Neural cell (in vitro differentiated cells): ENCODE measurements around the gene ODAD4. TPM values are rescaled to one million over a fixed set of nuclear protein-coding genes. Genes with fewer than 3 reads are reported as not detected.
"Not testable (repeated sequence)": the region's sequence is repeated elsewhere in the genome, so short reads cannot be mapped to it uniquely, and the experiment has no call there.

ENCODE experiments used
- H2AFZ ChIP-seq: fragments of 200-600, 300-800 bp; sonication (generic), shearing (Covaris generic); 2 replicates; pipeline ENCODE4 v1.6.0; 2014; ENCODE audit warnings: low read depth, mild to moderate bottlenecking, antibody characterized with exemption, low read length, moderate library complexity
- H3F3A ChIP-seq: fragments of 200-600 bp; shearing (Covaris generic); 2 replicates; pipeline ENCODE4 v1.6.1; 2016; ENCODE audit warnings: mild to moderate bottlenecking, moderate library complexity, mixed read lengths, antibody characterized with exemption, low read length; ENCODE audit not compliant: insufficient read depth, poor library complexity, severe bottlenecking
- H3K27ac ChIP-seq: fragments of 200-600, 300-800 bp; sonication (generic), shearing (Covaris generic); 2 replicates; pipeline ENCODE4 v1.5.1; 2014; ENCODE audit warnings: mild to moderate bottlenecking, low read length, moderate library complexity
- H3K27me3 ChIP-seq: fragments of 300-800, 200-600 bp; sonication (generic), shearing (Covaris generic); 2 replicates; pipeline ENCODE4 v1.6.0; 2014; ENCODE audit warnings: mild to moderate bottlenecking, low read depth, low read length, moderate library complexity; ENCODE audit not compliant: insufficient read depth
- H3K36me3 ChIP-seq: fragments of 300-800, 200-600 bp; sonication (generic), shearing (Covaris generic); 2 replicates; pipeline ENCODE4 v1.5.1; 2014; ENCODE audit warnings: mild to moderate bottlenecking, antibody characterized with exemption, low read length, moderate library complexity; ENCODE audit not compliant: insufficient read depth
- H3K4me2 ChIP-seq: fragments of 300-800, 200-600 bp; sonication (generic), shearing (Covaris generic); 2 replicates; pipeline ENCODE4 v1.6.0; 2014; ENCODE audit warnings: mild to moderate bottlenecking, low read length
- H3K4me3 ChIP-seq: fragments of 300-800, 200-600 bp; sonication (generic), shearing (Covaris generic); 2 replicates; pipeline ENCODE4 v1.5.1; 2014; ENCODE audit warnings: mild to moderate bottlenecking, low read length, moderate library complexity
- H3K79me2 ChIP-seq: fragments of 200-600 bp; shearing (Covaris generic); replicated peaks from 2 replicates; pipeline ENCODE4 v1.6.0; 2014; ENCODE audit warnings: mild to moderate bottlenecking, low read length, moderate library complexity; ENCODE audit not compliant: insufficient read depth
- H3K9ac ChIP-seq: fragments of 300-800, 200-600 bp; sonication (generic), shearing (Covaris generic); 2 replicates; pipeline ENCODE4 v1.6.1; 2016; ENCODE audit warnings: mild to moderate bottlenecking, low read length, mixed read lengths
- H3K9me2 ChIP-seq: fragments of 200-600 bp; shearing (Covaris generic); 2 replicates; pipeline ENCODE4 v1.6.1; 2016; ENCODE audit warnings: mild to moderate bottlenecking, low read length, mixed read lengths; ENCODE audit not compliant: insufficient read depth
- H3K9me3 ChIP-seq: fragments of 200-600, 300-800 bp; sonication (generic), shearing (Covaris generic); 2 replicates; pipeline ENCODE4 v1.6.1; 2016; ENCODE audit warnings: mild to moderate bottlenecking, mixed run types, low read length, moderate library complexity, mixed read lengths
- H4K20me1 ChIP-seq: fragments of 200-600 bp; shearing (Covaris generic); 2 replicates; pipeline ENCODE4 v1.6.1; 2016; ENCODE audit warnings: mild to moderate bottlenecking, mixed run types; ENCODE audit not compliant: insufficient read depth
- EZH2 ChIP-seq: fragments of 200-600, 300-800 bp; shearing (Covaris generic), sonication (generic); IDR thresholded peaks from 2 replicates; pipeline ENCODE4 v1.6.1; 2014; ENCODE audit warnings: antibody characterized with exemption, low read length, borderline replicate concordance, mild to moderate bottlenecking; ENCODE audit not compliant: insufficient read depth, poor library complexity, severe bottlenecking
- MXI1 ChIP-seq: fragments of 450-650 bp; conservative IDR thresholded peaks from 2 replicates; pipeline ENCODE4 v1.6.1; 2014; ENCODE audit warnings: antibody characterized with exemption, mild to moderate bottlenecking; ENCODE audit not compliant: poor library complexity, severe bottlenecking
- POLR2AphosphoS5 ChIP-seq: IDR thresholded peaks from 2 replicates; pipeline ENCODE4 v1.6.1; 2012
- RAD21 ChIP-seq: fragments of 450-650 bp; conservative IDR thresholded peaks from 2 replicates; pipeline ENCODE4 v1.6.1; 2014; ENCODE audit warnings: antibody characterized with exemption, mild to moderate bottlenecking, moderate library complexity
- SMC3 ChIP-seq: fragments of 450-650 bp; conservative IDR thresholded peaks from 2 replicates; pipeline ENCODE4 v1.6.1; 2014; ENCODE audit warnings: antibody characterized with exemption, mild to moderate bottlenecking, moderate library complexity; ENCODE audit not compliant: poor library complexity
- TAF1 ChIP-seq: IDR thresholded peaks from 2 replicates; pipeline ENCODE4 v1.6.1; 2012; ENCODE audit warnings: low read depth
- polyA plus RNA-seq: library from polyadenylated mRNA; depleted of rRNA; stranded (reverse); fragments of >200 nt; gene quantifications from 2 replicates; pipeline ENCODE4 v1.2.3, GENCODE V29; 2014
- TF ChIP-seq, protein P1 (sequence below): fragments of 450-650 bp; IDR thresholded peaks from 2 replicates; pipeline ENCODE4 v1.5.1; 2014; ENCODE audit warnings: antibody characterized with exemption, mild to moderate bottlenecking, moderate library complexity; ENCODE audit not compliant: poor library complexity, severe bottlenecking
- TF ChIP-seq, protein P2 (sequence below): IDR thresholded peaks from 2 replicates; pipeline ENCODE4 v1.6.1; 2012; ENCODE audit warnings: borderline replicate concordance

The ODAD4 gene
- polyA plus RNA-seq, 1 donor from 2014 or later: 5.7 TPM

DNA sequence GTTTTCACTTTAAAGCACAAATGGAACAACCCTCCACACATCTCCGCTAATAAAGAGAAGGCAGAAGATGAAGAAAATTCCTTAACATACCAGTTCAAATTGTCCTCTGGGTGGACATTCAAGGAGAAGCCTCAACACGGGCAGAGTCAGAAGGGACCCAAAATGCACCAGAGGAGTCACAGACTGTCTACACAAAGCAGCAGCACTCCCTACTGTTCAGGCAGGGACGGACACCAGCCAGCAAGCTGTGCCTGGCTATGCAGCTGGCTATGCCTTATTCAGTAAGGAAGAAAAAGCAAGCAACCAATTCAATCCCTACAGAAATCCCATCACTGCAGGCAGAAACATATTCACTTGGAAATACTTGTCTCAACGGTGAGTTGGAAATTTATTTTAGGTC, 78.8 kb downstream of the ODAD4 start:
- no peaks in the 10 kb centered on the region for H3K9me2 ChIP-seq
- no peaks in the 10 kb centered on the region for H3F3A ChIP-seq
- no peak overlapping the region for H2AFZ ChIP-seq
- no peak overlapping the region for H3K4me2 ChIP-seq
- no peaks in the 10 kb centered on the region for H3K36me3 ChIP-seq
- no peak overlapping the region for H3K4me3 ChIP-seq
- H3K27ac ChIP-seq: no peak overlapping the region
- TF ChIP-seq, protein P1, sequence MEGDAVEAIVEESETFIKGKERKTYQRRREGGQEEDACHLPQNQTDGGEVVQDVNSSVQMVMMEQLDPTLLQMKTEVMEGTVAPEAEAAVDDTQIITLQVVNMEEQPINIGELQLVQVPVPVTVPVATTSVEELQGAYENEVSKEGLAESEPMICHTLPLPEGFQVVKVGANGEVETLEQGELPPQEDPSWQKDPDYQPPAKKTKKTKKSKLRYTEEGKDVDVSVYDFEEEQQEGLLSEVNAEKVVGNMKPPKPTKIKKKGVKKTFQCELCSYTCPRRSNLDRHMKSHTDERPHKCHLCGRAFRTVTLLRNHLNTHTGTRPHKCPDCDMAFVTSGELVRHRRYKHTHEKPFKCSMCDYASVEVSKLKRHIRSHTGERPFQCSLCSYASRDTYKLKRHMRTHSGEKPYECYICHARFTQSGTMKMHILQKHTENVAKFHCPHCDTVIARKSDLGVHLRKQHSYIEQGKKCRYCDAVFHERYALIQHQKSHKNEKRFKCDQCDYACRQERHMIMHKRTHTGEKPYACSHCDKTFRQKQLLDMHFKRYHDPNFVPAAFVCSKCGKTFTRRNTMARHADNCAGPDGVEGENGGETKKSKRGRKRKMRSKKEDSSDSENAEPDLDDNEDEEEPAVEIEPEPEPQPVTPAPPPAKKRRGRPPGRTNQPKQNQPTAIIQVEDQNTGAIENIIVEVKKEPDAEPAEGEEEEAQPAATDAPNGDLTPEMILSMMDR: no peak
- TF ChIP-seq MXI1: no peak
- TF ChIP-seq, protein P2, sequence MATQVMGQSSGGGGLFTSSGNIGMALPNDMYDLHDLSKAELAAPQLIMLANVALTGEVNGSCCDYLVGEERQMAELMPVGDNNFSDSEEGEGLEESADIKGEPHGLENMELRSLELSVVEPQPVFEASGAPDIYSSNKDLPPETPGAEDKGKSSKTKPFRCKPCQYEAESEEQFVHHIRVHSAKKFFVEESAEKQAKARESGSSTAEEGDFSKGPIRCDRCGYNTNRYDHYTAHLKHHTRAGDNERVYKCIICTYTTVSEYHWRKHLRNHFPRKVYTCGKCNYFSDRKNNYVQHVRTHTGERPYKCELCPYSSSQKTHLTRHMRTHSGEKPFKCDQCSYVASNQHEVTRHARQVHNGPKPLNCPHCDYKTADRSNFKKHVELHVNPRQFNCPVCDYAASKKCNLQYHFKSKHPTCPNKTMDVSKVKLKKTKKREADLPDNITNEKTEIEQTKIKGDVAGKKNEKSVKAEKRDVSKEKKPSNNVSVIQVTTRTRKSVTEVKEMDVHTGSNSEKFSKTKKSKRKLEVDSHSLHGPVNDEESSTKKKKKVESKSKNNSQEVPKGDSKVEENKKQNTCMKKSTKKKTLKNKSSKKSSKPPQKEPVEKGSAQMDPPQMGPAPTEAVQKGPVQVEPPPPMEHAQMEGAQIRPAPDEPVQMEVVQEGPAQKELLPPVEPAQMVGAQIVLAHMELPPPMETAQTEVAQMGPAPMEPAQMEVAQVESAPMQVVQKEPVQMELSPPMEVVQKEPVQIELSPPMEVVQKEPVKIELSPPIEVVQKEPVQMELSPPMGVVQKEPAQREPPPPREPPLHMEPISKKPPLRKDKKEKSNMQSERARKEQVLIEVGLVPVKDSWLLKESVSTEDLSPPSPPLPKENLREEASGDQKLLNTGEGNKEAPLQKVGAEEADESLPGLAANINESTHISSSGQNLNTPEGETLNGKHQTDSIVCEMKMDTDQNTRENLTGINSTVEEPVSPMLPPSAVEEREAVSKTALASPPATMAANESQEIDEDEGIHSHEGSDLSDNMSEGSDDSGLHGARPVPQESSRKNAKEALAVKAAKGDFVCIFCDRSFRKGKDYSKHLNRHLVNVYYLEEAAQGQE: no peak
- no peak for TF ChIP-seq SMC3
- no peak for TF ChIP-seq EZH2
- TF ChIP-seq RAD21: no peak
- H3K9ac ChIP-seq: no peak overlapping the region
- H3K9me3 ChIP-seq: no peaks in the 10 kb centered on the region
- no peaks in the 10 kb centered on the region for H4K20me1 ChIP-seq
- peaks cover 54% of the 10 kb centered on the region for H3K79me2 ChIP-seq
- H3K27me3 ChIP-seq: no peaks in the 10 kb centered on the region

DNA sequence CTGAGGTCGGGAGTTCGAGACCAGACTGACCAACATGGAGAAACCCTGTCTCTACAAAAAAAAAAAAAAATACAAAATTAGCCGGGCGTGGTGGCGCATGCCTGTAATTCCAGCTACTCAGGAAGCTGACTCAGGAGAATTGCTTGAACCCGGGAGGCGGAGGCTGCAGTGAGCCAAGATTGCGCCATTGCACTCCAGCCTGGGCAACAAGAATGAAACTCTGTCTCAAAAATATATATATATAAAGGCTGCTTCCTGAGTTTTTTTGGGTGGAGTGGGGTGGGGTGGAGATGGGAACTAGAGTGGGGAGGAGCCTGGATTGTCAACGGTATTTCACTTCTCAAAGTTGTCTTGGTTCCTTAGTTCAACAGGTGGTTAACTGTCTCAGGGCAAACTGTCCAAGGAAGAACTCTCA, 79.9 kb downstream of the ODAD4 start:
- not testable (repeated sequence) for H4K20me1 ChIP-seq, H3K4me2 ChIP-seq, H3K36me3 ChIP-seq, H3K9ac ChIP-seq, H3K4me3 ChIP-seq, H3F3A ChIP-seq, H3K27me3 ChIP-seq, H3K9me3 ChIP-seq, H3K9me2 ChIP-seq, H2AFZ ChIP-seq, H3K27ac ChIP-seq
- H3K79me2 ChIP-seq: peaks cover 65% of the 10 kb centered on the region

DNA sequence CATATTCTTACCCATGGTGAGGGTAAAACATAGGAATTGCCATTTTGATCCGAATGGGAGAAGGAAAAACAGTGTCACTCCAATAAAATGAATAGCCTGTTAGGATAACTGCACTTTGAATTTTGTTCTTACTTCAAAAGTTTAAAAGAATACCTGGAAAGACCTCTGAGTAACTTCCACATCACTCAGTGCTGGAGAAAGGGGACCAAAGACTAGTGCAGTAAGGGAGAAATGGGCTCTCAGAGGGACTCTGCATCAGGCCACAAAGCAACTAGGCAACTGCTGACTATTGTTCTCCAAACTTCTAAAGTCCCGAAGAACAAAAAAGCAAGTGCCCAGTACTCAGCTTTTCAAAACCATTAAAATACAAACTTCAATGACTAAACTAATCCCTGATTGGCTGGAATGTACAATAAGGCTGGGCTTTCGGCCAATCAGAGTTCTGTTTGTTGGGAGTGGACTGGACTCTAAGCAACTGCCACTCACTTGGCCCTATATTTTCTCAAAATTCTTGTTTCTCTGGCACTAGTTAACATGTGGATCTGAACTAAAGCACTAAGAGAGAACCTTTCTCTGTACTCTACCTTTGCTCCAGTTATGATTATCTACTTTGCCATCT, 80.6 kb downstream of the ODAD4 start:
- Histone ChIP-seq H3K27me3 (no peaks in the 10 kb centered on the region), H3K4me2 (no peak overlapping the region), H3K36me3 (no peaks in the 10 kb centered on the region), H3F3A (no peaks in the 10 kb centered on the region), H3K27ac (no peak overlapping the region), H2AFZ (no peak overlapping the region), H3K9me3 (no peaks in the 10 kb centered on the region), H3K9ac (no peak overlapping the region), H4K20me1 (no peaks in the 10 kb centered on the region), H3K9me2 (no peaks in the 10 kb centered on the region), H3K79me2 (peaks cover 73% of the 10 kb centered on the region), H3K4me3 (no peak overlapping the region)
- TF ChIP-seq TAF1 (no peak), EZH2 (no peak), SMC3 (no peak), RAD21 (no peak), POLR2AphosphoS5 (no peak)
- TF ChIP-seq, protein P1: no peak
- TF ChIP-seq, protein P2: no peak
